ENCODE results near the gene USP7. TPM values are rescaled to one million over a fixed set of nuclear protein-coding genes. Genes with fewer than 3 reads are reported as not detected.
A peak's percentile ranks its signal among the peaks of the same experiment; 100 is the strongest.
"Not testable (repeated sequence)": the region's sequence is repeated elsewhere in the genome, so short reads cannot be mapped to it uniquely, and the experiment has no call there.

Gene USP7
- total RNA-seq, 1 donor, result 44.4 TPM

DNA sequence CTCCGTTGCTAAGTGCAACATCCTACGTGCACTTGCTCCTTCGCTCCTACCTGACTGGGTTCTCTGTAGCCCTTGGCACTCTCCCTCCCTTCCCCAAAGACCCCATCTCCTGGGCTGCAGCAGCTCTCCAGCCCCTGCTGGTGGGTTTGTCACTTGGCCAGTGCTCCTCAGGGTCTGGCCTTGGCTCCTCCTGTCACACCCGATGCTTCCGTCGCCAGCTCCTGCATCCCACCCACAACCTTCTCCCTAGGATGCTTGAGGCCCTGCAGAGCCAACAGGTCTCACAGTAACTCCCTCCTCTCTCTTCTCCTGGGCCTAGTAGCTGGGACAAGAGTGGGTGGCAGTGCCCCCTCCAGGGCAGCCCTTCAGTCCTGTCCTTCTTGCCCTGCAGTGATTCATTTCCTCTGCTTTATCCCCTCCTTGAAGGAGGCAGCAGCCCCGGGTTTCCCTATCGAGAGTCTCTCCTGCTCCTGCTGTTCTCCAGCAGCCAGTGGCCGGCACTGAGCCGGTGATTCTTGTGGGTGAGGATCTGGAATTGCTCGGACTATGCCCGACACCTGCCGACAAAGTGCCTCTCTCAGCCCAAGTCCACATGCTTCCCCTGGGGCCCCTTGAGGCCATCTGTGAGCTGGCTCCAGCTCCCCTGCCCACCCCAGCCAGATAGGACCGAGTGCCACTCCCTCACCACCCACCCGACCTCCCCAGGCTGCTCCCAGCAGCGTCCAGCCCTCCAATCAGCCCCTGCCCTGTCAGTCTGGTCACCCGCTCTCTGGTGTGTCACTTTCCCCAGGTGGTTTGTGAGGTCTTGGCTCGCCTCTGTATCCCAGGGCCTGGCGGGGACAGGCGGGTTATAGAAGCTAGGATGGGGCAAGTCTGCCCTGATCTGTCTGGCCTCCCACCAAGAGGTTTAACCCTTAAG, 77.8 kb downstream of the USP7 start:
- DNase-seq (ENCODE audit: low read depth in 2 of 3, low spot score in 2 of 3), result no peak

DNA sequence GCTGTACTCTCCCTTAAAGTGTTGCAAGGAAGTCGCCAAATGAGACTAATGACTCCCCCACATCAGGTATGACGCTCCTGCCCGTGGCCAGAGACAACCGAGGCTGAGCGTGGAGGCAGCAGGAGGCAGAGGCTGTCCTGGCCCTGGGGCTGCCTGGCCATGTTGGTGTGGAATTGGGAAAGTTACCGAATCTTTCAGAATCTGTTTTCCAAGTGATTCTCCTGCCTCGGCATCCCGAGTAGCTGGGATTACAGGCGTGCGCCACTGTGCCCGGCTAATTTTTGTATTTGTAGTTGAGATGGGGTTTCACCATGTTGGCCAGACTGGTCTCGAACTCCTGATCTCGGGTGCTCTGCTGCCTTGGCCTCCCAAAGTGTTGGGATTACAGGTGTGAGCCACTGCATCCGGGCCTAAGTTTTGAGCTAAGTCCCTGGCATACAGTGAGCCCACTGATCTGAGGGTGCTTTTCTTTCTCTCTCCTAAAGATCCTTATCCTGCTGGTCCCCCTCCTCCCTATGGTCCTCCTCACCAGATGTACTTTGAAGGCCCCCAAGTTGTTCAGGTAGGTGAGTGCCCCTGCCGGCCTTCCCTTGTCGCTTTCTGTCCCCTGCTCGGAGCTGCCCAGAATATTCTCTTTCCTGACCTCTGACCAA, 80.9 kb downstream of the USP7 start:
- DNase-seq (ENCODE audit: low read depth in 2 of 3, low spot score in 2 of 3), result no peak

DNA sequence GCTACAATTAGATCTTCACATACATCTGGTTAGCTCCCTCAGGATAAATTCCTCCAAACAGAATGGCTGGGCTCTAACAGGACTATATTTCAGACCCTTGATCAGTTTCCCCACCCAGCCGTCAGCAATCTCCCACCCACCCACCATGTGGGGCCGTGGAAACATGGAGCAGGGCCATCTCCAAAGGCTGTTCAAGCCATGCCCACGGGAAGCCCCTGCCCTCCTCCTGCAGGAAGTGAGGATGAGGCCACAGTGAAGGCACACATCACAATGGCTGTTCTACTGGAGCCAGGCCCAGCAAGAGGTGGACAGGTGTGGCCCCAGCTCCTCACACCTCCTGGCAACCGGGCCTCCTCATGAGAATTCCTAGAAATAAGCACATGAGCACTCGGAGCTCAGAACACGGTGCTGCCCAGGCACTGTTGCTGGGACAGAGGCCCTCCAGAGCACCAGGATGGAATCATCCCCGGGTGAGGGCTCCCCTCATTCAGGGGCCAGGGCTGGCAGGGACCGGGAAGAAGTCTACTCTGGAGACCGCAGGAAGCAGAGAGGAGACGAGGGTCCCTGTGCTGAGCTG, 81.6 kb downstream of the USP7 start, which contains the start of gene LITAFD:
Gene LITAFD, plus strand, starts transcription at position 311 of the 577 bp plus-strand sequence. CDS start 2,005 bp downstream, outside the sequence.
- DNase-seq (ENCODE audit: low read depth in 2 of 3, low spot score in 2 of 3), result no peak

DNA sequence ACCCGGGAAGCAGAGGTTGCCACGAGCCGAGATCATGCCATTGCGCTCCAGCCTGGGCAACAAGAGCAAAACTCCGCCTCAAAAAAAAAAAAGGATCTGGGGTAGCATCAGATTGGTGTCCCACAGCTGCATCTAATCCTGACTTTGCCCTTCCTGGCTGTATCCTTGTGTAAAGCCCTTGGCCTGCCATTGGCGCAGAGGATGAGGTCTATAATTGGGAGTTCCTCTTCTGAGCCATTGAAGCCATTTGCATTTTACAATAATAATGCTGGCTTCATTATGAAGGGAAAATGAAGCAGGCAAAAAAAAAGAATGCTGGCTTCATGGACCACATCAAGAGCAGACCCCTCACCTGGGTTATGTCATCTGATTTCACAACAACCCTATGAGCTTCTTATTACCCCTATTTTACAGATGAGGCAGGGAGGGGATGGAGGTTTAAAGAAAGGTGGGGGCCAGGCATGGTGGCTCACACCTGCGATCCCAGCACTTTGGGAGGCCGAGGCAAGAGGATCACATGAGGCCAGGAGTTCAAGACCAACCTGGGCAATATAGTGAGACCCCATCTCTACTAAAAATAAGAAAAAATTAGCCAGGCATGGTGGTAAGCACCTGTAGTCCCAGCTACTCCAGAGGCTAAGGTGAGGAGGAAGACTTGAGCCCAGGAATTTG, 82.7 kb downstream of the USP7 start:
- no peak for DNase-seq (ENCODE audit: low read depth in 2 of 3, low spot score in 2 of 3)

DNA sequence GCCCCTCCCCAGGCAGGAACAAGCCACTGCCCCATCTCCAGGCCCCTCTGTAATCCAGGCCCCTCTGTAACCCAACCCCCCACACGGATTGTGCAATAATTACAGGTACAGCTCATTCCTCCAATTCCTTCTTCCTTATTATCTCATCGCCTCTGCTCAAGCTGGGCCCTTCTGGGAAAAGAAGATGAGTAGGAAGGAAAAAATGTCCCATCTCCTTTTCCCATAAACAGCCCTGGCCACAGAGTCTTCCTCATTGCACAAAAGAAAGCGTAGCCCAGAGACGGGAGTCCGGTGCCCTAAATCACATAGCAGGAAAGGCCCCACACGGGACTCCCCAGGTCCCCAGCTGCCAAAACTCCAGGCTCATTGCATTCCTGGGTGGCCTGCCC, 85.2 kb downstream of the USP7 start:
- DNase-seq (ENCODE audit: low read depth in 2 of 3, low spot score in 2 of 3), result no peak

DNA sequence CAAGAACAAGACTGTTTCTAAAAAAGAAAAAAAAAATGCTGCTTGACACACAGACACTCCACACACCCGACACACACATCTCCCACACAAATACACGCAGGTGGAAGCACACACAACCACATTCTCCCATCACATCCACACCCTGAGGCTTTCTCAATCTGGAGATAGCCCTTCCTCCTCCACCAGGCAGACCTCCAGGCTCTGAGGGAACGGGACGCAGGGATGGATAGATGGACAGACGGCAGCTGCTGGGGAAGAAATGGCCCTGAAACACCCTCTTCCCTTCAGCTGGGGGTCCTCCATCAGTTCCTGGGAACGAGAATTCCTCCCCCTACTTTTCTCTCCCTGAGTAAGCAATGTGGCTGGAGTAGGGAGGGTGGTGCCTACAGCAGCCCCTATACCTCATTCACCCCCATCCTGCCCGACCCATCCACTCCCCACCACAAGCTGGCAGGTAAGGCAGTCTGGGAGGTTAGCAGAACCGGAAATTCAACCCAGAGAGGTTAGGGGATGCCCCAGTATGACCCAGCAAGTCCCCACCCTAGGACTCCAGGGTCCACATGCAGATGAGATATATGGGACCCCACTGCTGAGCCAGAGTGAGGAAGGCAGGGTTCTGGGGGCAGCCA, 85.7 kb downstream of the USP7 start:
- DNase-seq (ENCODE audit: low read depth in 2 of 3, low spot score in 2 of 3), result no peak

DNA sequence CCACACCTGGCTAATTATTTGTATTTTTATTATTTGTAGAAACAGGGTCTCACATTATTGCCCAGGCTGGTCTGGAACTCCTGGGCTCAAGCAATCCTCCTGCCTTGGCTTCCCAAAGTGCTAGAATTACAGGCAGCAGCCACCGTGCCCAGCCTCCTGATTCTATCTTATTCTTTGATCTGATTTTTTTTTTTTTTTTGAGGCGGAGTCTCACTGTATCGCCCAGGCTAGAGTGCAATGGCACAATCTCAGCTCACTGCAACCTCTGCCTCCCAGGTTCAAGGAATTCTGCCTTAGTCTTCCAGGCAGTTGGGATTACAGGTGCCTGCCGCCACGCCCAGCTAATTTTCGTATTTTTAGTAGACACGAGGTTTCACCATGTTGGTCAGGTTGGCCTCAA, 88.4 kb downstream of the USP7 start:
- not testable (repeated sequence) for DNase-seq (ENCODE audit: low read depth in 2 of 3, low spot score in 2 of 3)

DNA sequence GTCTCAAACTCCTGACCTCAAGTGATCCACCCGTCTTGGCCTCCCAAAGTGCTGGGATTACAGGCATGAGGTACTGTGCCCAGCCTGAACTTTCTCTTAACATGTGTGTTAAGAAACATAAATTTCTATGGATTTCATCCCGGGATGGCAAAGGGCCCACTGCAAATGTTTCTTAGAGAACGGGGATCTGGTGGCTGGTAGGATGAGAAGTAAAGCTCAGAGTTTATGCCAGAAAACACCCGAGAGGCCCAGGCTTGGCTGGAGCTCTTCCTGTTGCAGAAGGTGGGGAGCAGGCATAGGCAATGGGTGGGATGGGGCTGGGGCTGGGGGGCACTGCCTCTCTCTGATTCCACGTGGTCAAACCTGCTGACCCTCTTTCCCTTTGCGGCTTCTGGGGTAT, 89.3 kb downstream of the USP7 start:
- no peak for DNase-seq (ENCODE audit: low read depth in 2 of 3, low spot score in 2 of 3)

DNA sequence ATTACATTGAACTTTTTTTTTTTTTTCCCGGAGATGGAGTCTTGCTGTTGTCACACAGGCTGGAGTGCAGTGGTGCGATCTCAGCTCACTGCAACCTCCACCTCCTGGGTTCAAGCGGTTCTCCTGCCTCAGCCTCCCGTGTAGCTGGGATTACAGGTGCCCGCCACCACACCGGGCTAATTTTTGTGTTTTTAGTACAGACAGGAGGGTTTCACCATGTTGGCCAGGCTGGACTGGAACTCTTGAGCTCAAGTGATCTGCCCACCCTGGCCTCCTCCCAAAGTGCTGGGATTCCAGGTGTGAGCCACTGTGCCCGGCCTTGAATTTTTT, 89.9 kb downstream of the USP7 start:
- not testable (repeated sequence) for DNase-seq (ENCODE audit: low read depth in 2 of 3, low spot score in 2 of 3)

DNA sequence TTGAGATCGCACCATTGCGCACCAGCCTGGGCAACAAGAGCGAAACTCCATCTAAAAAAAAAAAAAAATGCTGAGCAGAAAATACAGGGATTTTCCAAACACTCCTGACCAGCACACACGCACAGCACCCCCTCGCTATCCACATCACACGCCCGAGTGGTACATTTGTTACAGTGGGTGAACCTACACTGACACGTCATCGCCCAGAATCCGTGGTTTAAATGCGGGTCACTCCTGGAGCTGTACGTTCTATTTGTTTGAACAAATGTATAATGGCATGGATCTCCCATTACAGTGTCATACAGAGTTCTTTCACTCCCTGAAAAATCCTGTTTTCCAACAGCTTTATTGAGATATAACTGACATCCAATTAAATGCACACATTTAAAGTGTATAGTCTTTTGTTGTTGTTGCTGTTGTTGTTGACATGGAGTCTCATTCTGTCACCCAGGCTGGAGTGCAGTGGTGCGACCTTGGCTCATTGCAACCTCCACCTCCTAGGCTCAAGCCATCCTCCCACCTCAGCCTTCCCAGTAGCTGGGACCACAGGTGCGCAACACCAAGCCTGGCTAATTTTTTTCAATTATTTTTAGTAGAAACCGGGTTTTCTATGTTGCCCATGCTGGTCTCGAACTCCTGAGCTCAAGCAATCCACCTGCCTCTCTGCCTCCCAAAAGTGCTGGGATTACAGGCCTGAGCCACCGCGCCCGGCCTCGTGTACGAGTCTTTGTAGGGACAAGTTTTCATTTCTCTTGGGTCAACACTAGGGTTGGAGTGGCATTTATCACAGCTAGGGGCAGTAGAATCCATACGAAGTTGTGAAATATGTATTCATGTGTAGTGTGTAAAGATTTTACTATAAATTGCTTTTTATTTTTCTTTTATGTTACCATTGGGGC, 90.5 kb downstream of the USP7 start:
- peak in 1 of 3 donors; percentile 33 for DNase-seq (ENCODE audit: low read depth in 2 of 3, low spot score in 2 of 3)

DNA sequence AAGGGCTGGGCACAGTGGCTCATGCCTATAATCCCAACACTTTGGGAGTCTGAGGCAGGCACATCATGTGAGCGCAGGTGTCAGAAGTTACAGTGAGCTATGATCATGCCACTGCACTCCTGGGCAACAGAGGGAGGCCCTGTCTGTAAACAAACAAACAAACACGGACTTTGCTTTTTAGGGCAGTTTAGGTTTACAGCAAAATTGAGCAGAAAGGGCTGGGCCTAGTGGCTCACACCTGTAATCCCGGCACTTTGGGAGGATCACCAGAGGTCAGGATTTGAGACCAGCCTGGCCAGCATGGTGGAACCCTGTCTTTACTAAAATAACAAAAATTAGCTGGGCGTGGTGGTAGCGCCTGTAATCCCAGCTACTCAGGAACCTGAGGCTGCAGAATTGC, 91.6 kb downstream of the USP7 start:
- no peak for DNase-seq (ENCODE audit: low read depth in 2 of 3, low spot score in 2 of 3)

DNA sequence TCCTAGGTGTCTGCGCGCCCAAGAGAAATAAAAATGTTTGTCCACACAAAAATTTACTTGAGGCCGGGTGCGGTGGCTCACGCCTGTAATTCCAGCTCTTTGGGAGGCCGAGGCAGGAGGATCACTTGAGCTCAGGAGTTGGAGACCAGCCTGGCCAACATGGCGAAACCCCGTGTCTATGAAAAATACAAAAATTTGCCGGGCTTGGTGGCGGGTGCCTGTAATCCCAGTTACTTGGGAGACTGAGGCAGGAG, 93.8 kb downstream of the USP7 start:
- DNase-seq (ENCODE audit: low read depth in 2 of 3, low spot score in 2 of 3), result not testable (repeated sequence)

DNA sequence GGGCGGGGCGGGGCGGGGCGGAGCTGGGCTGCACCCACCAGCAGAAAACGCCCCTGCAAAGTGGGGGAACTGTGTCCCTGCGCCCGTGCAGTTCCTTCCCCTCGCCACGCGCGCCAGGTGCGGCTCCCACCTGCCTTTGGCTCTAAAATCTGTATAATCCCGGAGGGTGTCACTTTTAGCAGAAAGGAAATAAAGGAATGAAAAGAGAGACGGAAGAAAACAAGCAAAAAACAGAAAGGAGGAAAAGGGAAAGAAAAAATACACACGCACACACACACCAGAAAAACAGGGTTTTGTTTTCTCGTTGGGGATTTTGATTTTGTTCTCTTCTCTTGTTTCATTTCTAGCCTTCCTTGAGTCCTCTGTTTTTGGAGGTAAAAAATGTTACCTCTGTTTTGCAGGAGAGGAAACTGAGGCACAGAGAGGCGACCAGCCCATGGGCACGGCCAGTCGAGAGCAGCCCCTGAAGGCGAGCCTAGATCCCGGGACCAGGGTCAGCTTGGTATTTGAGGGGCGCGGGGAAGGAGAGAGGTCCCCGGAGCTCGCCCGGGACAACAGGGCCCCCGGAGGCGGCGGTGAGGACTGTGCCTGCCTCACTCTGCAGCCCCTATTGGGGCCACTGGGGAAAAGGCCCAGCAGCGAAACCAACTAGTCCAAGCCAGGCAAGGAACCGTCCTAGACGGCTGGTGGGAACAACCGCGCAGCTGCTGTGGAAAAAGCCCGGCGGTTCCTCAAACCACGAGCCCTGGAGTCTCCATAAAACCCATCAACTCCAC, 94.3 kb downstream of the USP7 start:
- DNase-seq (ENCODE audit: low read depth in 2 of 3, low spot score in 2 of 3), result peak in 1 of 3 donors; percentile 36

DNA sequence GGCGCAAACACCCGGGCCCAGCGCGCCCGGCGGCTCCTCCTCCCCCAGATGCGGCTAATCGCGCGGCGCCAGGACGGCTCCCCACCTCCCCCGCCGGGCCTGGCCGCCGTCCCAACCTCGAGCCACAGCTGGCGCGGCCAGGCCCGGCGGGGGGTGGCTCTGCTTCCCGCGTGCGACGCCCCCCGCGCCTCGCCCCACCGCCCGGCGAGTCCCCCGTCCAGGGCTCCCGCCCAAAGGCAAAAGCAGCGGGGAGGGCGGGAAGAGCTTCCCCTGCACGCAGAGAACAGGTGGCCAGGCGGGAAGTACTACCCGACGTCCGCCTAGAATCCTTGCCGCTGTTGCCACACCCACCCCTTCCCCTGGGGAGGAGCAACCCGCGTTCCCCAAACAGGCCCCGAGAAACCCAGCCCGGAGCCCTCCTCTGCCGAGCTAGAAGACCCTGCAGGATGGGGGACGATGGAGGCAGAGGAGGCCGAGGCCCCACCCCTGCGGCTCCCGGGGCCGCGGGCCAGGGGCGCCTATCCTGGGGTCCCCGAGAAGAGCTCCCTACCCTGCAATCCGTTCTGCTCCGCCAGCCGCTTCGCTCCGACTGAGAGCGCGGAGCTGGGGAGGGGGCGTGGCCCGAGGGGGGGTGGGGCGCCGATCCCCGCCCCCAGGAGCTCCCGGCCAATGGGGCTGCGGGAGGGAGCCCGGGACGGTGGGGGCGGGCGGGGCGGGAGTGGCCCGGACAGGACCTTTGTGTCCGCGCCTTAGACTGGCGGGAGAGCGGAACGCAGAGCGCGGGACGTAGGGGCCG, 95.1 kb downstream of the USP7 start, which contains the start of gene CARHSP1:
Gene CARHSP1, minus strand, starts transcription at position 591 of the 796 bp plus-strand sequence. CDS start 9,678 bp downstream, outside the sequence.
- DNase-seq (ENCODE audit: low read depth in 2 of 3, low spot score in 2 of 3), result peak; percentile 55 to 88 (median 81)

DNA sequence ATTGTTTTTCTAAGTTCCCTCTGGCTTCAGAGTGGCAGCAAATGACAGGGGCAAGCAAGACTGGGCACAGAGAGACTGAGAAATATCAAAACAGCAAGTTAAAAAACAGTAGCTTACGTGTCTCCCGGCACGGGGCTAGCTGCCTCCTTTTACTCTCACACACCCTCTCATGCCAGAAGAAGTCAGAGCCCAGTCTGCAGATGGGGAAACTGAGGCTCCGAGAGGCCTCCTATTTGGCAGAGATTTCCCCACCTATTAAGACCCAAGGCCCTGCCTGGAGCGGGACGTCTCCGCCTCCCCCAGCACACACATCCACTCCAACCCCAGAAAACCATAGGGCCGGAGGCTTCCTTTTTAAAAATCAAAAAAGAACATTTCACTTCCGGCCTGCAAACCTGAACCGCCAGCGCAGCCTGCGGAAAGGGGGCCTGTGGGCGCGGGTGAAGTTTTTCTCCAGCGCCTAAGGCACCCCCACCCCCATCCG, 95.7 kb downstream of the USP7 start:
- peak in 1 of 3 donors; percentile 88 for DNase-seq (ENCODE audit: low read depth in 2 of 3, low spot score in 2 of 3)

DNA sequence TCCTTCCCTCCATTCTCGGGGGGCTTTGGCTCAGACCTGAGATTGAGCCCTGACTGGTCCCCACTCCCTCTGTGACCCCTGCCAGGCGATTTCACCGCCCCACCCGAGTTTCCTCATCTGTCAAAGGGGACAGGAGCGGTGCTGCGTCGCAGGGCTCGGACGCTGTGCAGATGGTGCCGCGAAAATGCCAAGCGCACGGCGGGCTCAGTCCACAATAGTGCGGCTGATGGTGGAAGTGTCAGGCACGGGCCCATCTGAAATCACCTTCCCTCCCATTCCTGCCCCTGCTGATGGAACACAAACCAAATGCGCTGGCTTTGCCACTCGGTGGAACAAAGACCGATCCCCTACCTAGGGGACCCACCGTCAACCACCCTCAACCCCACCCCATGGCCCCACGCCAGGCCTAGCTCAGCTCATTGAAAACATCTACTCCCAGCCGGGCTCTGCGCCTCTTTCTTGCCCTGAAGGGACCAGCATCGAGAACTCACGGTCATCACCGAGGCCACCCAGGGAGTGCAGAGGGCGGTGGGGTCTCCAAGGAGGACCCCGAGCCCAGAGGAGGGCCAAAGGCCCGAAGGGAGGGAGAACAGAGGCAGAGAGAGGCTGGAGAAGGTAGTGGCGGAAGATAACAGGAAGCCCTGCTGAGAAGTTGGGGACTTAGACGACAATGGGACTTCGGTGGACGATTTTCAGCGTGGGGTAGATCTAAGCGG, 96.3 kb downstream of the USP7 start:
- no peak for DNase-seq (ENCODE audit: low read depth in 2 of 3, low spot score in 2 of 3)

DNA sequence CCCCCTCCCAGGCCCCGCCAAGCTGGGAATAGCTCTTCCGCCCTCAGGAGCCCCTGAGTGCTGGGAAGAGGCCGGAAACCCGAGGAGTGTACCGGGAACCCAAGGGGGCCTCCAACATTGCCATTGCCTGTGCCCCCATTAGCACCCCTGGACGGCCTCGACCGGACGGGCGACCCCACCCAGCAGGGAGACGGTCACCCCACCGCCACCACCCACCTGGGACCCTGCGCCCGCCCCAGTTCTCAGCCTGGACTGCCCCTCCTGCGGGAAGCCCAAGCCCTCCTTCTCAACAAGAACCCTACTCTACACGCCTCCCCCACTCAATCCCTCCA, 96.9 kb downstream of the USP7 start:
- no peak for DNase-seq (ENCODE audit: low read depth in 2 of 3, low spot score in 2 of 3)

Measured in hematopoietic multipotent progenitor cell (in vitro differentiated cells).